ENCODE data around the gene MMP8.
A peak's percentile ranks its signal among the peaks of the same experiment; 100 is the strongest.
"Not testable (repeated sequence)": the region's sequence is repeated elsewhere in the genome, so short reads cannot be mapped to it uniquely, and the experiment has no call there.

MMP8 gene

GRCh38 chr11:102761646-102762238 is 37.0 kb upstream of the MMP8 start:
- no peak for TF ChIP-seq CTCF (IDR thresholded peaks at IDR 0.05; ENCODE audit: low read depth, low read length)
- DNase-seq (ENCODE audit: extremely low read depth, low read depth), result no peak

- peak; percentile 85 for DNase-seq (ENCODE audit: extremely low read depth, low read depth)
- no peak for TF ChIP-seq CTCF (IDR thresholded peaks at IDR 0.05; ENCODE audit: low read depth, low read length)
Measured at GRCh38 chr11:102760344-102761035, 35.7 kb upstream of the MMP8 start.

- no peak for TF ChIP-seq CTCF (IDR thresholded peaks at IDR 0.05; ENCODE audit: low read depth, low read length)
- no peak for DNase-seq (ENCODE audit: extremely low read depth, low read depth)
Measured at GRCh38 chr11:102757823-102758549, 33.2 kb upstream of the MMP8 start.

- no peak for DNase-seq (ENCODE audit: extremely low read depth, low read depth)
- TF ChIP-seq CTCF (IDR thresholded peaks at IDR 0.05; ENCODE audit: low read depth, low read length), result no peak
Measured at GRCh38 chr11:102753267-102753666, 28.5 kb upstream of the MMP8 start.

GRCh38 chr11:102751673-102752072 is 26.9 kb upstream of the MMP8 start:
- no peak for DNase-seq (ENCODE audit: extremely low read depth, low read depth)
- no peak for TF ChIP-seq CTCF (IDR thresholded peaks at IDR 0.05; ENCODE audit: low read depth, low read length)

GRCh38 chr11:102749101-102749722 is 24.5 kb upstream of the MMP8 start:
- no peak for DNase-seq (ENCODE audit: extremely low read depth, low read depth)
- no peak for TF ChIP-seq CTCF (IDR thresholded peaks at IDR 0.05; ENCODE audit: low read depth, low read length)

- not testable (repeated sequence) for DNase-seq (ENCODE audit: extremely low read depth, low read depth)
Measured at GRCh38 chr11:102746746-102747578, 22.2 kb upstream of the MMP8 start.
